DLD1 (cell line): ENCODE data around the gene GALNT1.

Experiments
- in situ Hi-C: cut with HindIII; loops from 2 replicates; pipeline ENCODE4 v1.10.0; 2017; ENCODE audit warnings: low sequenced_read_pairs

GALNT1 gene

GRCh38 chr18:35662293-35663062, 80.9 kb downstream of the GALNT1 start:
- in situ Hi-C loops, result no loop called here

- in situ Hi-C loops, result no loop called here
Measured at GRCh38 chr18:35671966-35672603, 90.5 kb downstream of the GALNT1 start.

- in situ Hi-C loops, result no loop called here
Measured at GRCh38 chr18:35672897-35673296, 91.4 kb downstream of the GALNT1 start.

GRCh38 chr18:35673682-35674081, 92.1 kb downstream of the GALNT1 start:
- in situ Hi-C loops, result no loop called here

GRCh38 chr18:35680139-35680551, 98.6 kb downstream of the GALNT1 start:
- in situ Hi-C loops, result no loop called here

- in situ Hi-C loops, result no loop called here
Measured at GRCh38 chr18:35682281-35682867, 100.8 kb downstream of the GALNT1 start.

- in situ Hi-C loops, result no loop called here
Measured at GRCh38 chr18:35683021-35683420, 101.5 kb downstream of the GALNT1 start.

GRCh38 chr18:35688757-35689156, 107.2 kb downstream of the GALNT1 start:
- in situ Hi-C loops, result no loop called here

- in situ Hi-C loops, result no loop called here
Measured at GRCh38 chr18:35689728-35690127, 108.2 kb downstream of the GALNT1 start.

- in situ Hi-C loops, result no loop called here
Measured at GRCh38 chr18:35691625-35692024, 110.1 kb downstream of the GALNT1 start.

GRCh38 chr18:35692866-35693265, 111.3 kb downstream of the GALNT1 start:
- in situ Hi-C loops, result no loop called here

- in situ Hi-C loops, result no loop called here
Measured at GRCh38 chr18:35693829-35694228, 112.3 kb downstream of the GALNT1 start.

GRCh38 chr18:35694808-35695207, 113.3 kb downstream of the GALNT1 start:
- in situ Hi-C loops, result no loop called here

- in situ Hi-C loops, result no loop called here
Measured at GRCh38 chr18:35695384-35695783, 113.8 kb downstream of the GALNT1 start.

GRCh38 chr18:35695803-35696202, 114.3 kb downstream of the GALNT1 start:
- in situ Hi-C loops, result no loop called here

- in situ Hi-C loops, result no loop called here
Measured at GRCh38 chr18:35696307-35696706, 114.8 kb downstream of the GALNT1 start.

GRCh38 chr18:35697869-35698268, 116.3 kb downstream of the GALNT1 start:
- in situ Hi-C loops, result no loop called here

- in situ Hi-C loops, result no loop called here
Measured at GRCh38 chr18:35703043-35703688, 121.6 kb downstream of the GALNT1 start.

GRCh38 chr18:35705988-35706387, 124.4 kb downstream of the GALNT1 start:
- in situ Hi-C loops, result no loop called here

- in situ Hi-C loops, result no loop called here
Measured at GRCh38 chr18:35707247-35707646, 125.7 kb downstream of the GALNT1 start.

- in situ Hi-C loops, result no loop called here
Measured at GRCh38 chr18:35707674-35708073, 126.1 kb downstream of the GALNT1 start.

GRCh38 chr18:35710581-35710980, 129.0 kb downstream of the GALNT1 start:
- in situ Hi-C loops, result no loop called here
